ENCODE results near the gene IMP3. TPM values are rescaled to one million over a fixed set of nuclear protein-coding genes. Genes with fewer than 3 reads are reported as not detected.

The IMP3 gene
- total RNA-seq, 1 experiment from 2014 or later, result 77.8 TPM

DNA sequence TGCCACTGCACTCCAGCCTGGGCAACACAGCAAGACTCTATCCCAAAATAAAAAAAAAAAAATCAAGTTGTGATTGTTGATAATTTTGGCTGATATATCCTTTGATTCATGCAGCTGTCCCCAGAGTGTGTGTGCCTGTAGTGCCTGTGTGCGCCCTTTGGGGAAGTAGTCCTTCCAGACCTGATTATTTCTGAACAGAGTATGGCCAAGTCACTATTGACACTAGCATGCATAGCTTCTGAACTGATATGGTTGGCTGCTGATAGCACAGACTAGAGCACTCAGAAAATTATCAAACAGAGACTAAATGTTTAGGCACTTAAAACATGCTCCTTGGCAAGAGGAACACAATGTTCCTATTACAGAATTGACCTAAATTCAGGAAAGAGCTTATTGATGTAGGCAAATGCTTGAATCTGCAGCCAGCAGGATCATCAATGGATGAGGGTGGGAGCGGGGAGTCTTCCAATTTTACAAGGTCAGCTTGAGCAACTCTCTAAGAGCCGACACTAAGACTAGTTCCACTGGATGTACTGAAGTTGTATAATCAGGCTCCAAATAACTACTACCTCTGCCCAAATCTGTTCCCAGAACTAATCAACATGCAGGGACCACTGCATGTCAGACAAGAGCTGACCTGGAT lies 43.2 kb downstream of the IMP3 start:
- Mint-ChIP-seq H3K4me1 (ENCODE audit: low read depth, unreplicated experiment) (no peaks in the 10 kb centered on the region), H3K27ac (ENCODE audit: unreplicated experiment) (no peak overlapping the region), H3K4me3 (ENCODE audit: low read depth, unreplicated experiment) (no peak overlapping the region), H3K9me3 (ENCODE audit: low read depth, unreplicated experiment) (no peaks in the 10 kb centered on the region), H3K27me3 (ENCODE audit: unreplicated experiment) (no peaks in the 10 kb centered on the region), H3K36me3 (ENCODE audit: insufficient read depth, unreplicated experiment) (peaks cover 27% of the 10 kb centered on the region)
- BruUV-seq (replicated peaks), result no TSS peak
- CTCF ChIA-PET, result interaction anchor here (1.2 kb wide), 1 partner anchor 19 kb away, joined by 3 read pairs; no protein-coding TSS in a partner anchor
- intact Hi-C loops (cut with micrococcal nuclease; ENCODE audit: unreplicated experiment), result no loop called here
- TF ChIP-seq, protein P1, sequence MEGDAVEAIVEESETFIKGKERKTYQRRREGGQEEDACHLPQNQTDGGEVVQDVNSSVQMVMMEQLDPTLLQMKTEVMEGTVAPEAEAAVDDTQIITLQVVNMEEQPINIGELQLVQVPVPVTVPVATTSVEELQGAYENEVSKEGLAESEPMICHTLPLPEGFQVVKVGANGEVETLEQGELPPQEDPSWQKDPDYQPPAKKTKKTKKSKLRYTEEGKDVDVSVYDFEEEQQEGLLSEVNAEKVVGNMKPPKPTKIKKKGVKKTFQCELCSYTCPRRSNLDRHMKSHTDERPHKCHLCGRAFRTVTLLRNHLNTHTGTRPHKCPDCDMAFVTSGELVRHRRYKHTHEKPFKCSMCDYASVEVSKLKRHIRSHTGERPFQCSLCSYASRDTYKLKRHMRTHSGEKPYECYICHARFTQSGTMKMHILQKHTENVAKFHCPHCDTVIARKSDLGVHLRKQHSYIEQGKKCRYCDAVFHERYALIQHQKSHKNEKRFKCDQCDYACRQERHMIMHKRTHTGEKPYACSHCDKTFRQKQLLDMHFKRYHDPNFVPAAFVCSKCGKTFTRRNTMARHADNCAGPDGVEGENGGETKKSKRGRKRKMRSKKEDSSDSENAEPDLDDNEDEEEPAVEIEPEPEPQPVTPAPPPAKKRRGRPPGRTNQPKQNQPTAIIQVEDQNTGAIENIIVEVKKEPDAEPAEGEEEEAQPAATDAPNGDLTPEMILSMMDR (IDR thresholded peaks at IDR 0.05; ENCODE audit: unreplicated experiment), result no peak
- no peak for DNase-seq

DNA sequence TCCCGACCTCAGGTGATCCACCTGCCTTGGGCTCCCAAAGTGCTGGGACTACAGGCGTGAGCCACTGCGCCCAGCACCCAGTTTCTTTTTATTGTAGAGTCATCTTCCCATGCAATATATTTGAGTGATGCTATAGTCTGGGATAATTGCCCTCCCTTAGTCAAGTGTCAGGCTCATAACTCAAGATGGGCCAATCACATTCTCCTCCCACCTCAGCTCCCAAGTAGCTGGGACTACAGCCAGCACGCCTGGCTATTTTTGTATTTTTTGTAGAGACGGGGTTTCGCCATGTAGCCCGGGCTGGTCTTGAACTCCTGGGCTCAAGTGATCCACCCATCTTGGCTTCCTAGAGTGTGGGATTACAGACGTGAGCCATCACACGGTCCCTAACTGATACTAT lies 45.7 kb downstream of the IMP3 start:
- TF ChIP-seq, protein P1 (IDR thresholded peaks at IDR 0.05; ENCODE audit: unreplicated experiment), result no peak
- Mint-ChIP-seq H3K36me3 (ENCODE audit: insufficient read depth, unreplicated experiment) (peaks cover 27% of the 10 kb centered on the region), H3K4me1 (ENCODE audit: low read depth, unreplicated experiment) (no peaks in the 10 kb centered on the region), H3K9me3 (ENCODE audit: low read depth, unreplicated experiment) (no peaks in the 10 kb centered on the region), H3K27ac (ENCODE audit: unreplicated experiment) (no peak overlapping the region), H3K4me3 (ENCODE audit: low read depth, unreplicated experiment) (no peak overlapping the region), H3K27me3 (ENCODE audit: unreplicated experiment) (no peaks in the 10 kb centered on the region)
- intact Hi-C loops (cut with micrococcal nuclease; ENCODE audit: unreplicated experiment), result no loop called here
- CTCF ChIA-PET, result no interaction called here
- no TSS peak for BruUV-seq (replicated peaks)
- DNase-seq, result no peak

DNA sequence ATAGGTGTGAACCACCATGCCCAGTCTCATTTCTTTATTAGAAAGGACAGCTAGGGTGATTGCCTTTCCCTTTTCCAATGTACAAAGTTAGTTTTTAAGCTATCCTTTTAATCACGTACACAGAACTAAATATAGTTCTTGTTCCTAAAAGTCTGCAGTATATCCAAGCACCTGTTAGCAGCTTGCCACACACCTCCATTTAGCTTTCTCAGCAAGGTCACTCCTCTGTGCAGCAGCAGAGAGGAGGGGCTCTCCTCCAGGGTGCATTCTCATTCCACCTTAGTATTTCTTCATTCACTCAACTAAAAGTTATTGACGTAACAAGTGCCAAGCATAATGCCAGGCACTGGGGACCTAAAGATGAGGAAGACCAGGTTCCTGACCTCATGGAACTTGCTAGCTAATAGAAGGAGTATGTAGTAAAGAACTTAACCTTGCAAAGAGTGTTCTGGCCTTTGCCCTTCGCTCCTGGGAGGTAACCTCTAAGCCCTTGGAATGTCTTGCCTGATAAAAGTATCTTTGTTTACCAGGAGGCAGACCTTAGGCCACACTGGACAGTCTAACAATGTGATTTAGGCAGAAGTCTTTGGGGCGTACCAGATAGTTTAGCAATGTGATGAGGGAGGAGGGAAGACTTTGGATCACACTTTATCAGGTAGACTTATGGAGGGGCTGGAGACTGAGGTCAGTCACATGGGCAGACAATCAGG lies 48.2 kb downstream of the IMP3 start:
- no peak for DNase-seq
- H3K36me3 Mint-ChIP-seq (ENCODE audit: insufficient read depth, unreplicated experiment), result peaks cover 17% of the 10 kb centered on the region
- TF ChIP-seq, protein P1 (IDR thresholded peaks at IDR 0.05; ENCODE audit: unreplicated experiment), result no peak
- intact Hi-C loops (cut with micrococcal nuclease; ENCODE audit: unreplicated experiment), result no loop called here
- CTCF ChIA-PET, result interaction anchor here (0.8 kb wide), 1 partner anchor 13 kb away, joined by 4 read pairs; the partner anchor contains the start of gene PTPN9
- H3K27me3 Mint-ChIP-seq (ENCODE audit: unreplicated experiment), result no peaks in the 10 kb centered on the region
- no peaks in the 10 kb centered on the region for H3K9me3 Mint-ChIP-seq (ENCODE audit: low read depth, unreplicated experiment)
- H3K27ac Mint-ChIP-seq (ENCODE audit: unreplicated experiment), result no peak overlapping the region
- BruUV-seq (replicated peaks), result no TSS peak
- H3K4me3 Mint-ChIP-seq (ENCODE audit: low read depth, unreplicated experiment), result no peak overlapping the region
- H3K4me1 Mint-ChIP-seq (ENCODE audit: low read depth, unreplicated experiment), result no peaks in the 10 kb centered on the region

DNA sequence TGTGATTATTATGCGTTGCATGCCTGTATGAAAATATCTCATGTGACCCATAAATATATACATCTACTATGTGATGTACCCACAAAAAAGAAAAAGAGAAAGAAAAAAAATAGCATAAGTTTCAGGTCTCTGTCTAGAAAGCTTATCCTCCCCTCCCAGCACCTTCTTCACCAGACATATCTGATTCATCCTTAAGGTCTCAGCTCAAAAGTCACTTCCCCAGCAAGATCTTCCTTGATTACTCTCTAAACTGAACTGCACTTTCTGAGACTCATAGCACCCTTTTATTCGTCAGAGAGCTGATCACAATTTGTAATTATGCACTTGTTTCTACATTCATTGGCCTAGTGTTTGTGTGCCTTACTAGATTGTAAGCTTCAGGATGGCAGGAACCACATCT lies 49.8 kb downstream of the IMP3 start:
- Mint-ChIP-seq H3K27ac (ENCODE audit: unreplicated experiment) (no peak overlapping the region), H3K9me3 (ENCODE audit: low read depth, unreplicated experiment) (no peaks in the 10 kb centered on the region), H3K4me3 (ENCODE audit: low read depth, unreplicated experiment) (no peak overlapping the region), H3K4me1 (ENCODE audit: low read depth, unreplicated experiment) (no peaks in the 10 kb centered on the region), H3K36me3 (ENCODE audit: insufficient read depth, unreplicated experiment) (peaks cover 12% of the 10 kb centered on the region), H3K27me3 (ENCODE audit: unreplicated experiment) (no peaks in the 10 kb centered on the region)
- intact Hi-C loops (cut with micrococcal nuclease; ENCODE audit: unreplicated experiment), result no loop called here
- DNase-seq, result no peak
- CTCF ChIA-PET, result interaction anchor here (0.6 to 1.0 kb wide), 2 partner anchors 14 to 42 kb away, joined by 3 to 8 read pairs; no protein-coding TSS in a partner anchor
- BruUV-seq (replicated peaks), result no TSS peak
- TF ChIP-seq, protein P1 (IDR thresholded peaks at IDR 0.05; ENCODE audit: unreplicated experiment), result no peak

Other genes with a start within 250 kb of the IMP3 start
- 91.4 and 97.6 TPM in 2 replicates for gene SIN3A, start 188.5 kb downstream of the IMP3 start, total RNA-seq (2022)
- 30.8 and 31.1 TPM in 2 replicates for gene PTPN9, start 60.9 kb downstream of the IMP3 start, total RNA-seq (2022)
- 24.5 and 28.0 TPM in 2 replicates for gene SNUPN, start 14.5 kb downstream of the IMP3 start, total RNA-seq (2022)
- gene SNX33, start 7.7 kb upstream of the IMP3 start, total RNA-seq (2022), result 23.2 and 24.1 TPM in 2 replicates
- 0.05 TPM in 1 of 2 replicates, not detected in the other for gene CSPG4, start 72.6 kb upstream of the IMP3 start, total RNA-seq (2022)
- gene UBE2Q2, start 203.2 kb upstream of the IMP3 start, total RNA-seq (2022), result 34.1 and 34.7 TPM in 2 replicates

All from Calu3 (cell line).